Activated T-helper 2 cell treated with anti-CD3 and anti-CD28 coated beads, Interferon-gamma antibody, Interleukin-2, Interleukin-4, amounts not matched to agents 10 μg/mL and 5 μg/mL and 100 μg/mL, durations not matched to agents 14 hours and 24 hours and 36 hours (primary cell): ENCODE data around the gene DNAH1. TPM values are rescaled to one million over a fixed set of nuclear protein-coding genes. Genes with fewer than 3 reads are reported as not detected.
"Not testable (repeated sequence)": the region's sequence is repeated elsewhere in the genome, so short reads cannot be mapped to it uniquely, and the experiment has no call there.

Source experiments
- DNase-seq: peaks from one replicate; pipeline ENCODE4 v3.0.0; 2021; ENCODE audit warnings: low spot score
- H3K27ac Mint-ChIP-seq: one replicate; pipeline ENCODE4 v1.8.0; 2021; ENCODE audit warnings: mixed read lengths
- H3K27me3 Mint-ChIP-seq: one replicate; pipeline ENCODE4 v1.8.0; 2021; ENCODE audit warnings: low read depth, mixed read lengths
- H3K36me3 Mint-ChIP-seq: one replicate; pipeline ENCODE4 v1.8.0; 2021; ENCODE audit warnings: low read depth, mixed read lengths
- H3K4me1 Mint-ChIP-seq: one replicate; pipeline ENCODE4 v1.8.0; 2021; ENCODE audit warnings: low read depth, mixed read lengths
- H3K4me3 Mint-ChIP-seq: one replicate; pipeline ENCODE4 v1.8.0; 2021; ENCODE audit warnings: low read depth, mild to moderate bottlenecking, moderate library complexity, mixed read lengths
- H3K9me3 Mint-ChIP-seq: one replicate; pipeline ENCODE4 v1.8.0; 2021; ENCODE audit warnings: mixed read lengths
- intact Hi-C: fragments of 100-400 bp; cut with micrococcal nuclease; formaldehyde crosslinking; loops from one replicate; pipeline ENCODE4 v1.15.1; 2023
- total RNA-seq: library from RNA; stranded (reverse); gene quantifications from 2 replicates; pipeline ENCODE4 v1.2.3, GENCODE V29; 2022

The DNAH1 gene
- total RNA-seq, result 9.8 and 11.1 TPM in 2 replicates

DNA sequence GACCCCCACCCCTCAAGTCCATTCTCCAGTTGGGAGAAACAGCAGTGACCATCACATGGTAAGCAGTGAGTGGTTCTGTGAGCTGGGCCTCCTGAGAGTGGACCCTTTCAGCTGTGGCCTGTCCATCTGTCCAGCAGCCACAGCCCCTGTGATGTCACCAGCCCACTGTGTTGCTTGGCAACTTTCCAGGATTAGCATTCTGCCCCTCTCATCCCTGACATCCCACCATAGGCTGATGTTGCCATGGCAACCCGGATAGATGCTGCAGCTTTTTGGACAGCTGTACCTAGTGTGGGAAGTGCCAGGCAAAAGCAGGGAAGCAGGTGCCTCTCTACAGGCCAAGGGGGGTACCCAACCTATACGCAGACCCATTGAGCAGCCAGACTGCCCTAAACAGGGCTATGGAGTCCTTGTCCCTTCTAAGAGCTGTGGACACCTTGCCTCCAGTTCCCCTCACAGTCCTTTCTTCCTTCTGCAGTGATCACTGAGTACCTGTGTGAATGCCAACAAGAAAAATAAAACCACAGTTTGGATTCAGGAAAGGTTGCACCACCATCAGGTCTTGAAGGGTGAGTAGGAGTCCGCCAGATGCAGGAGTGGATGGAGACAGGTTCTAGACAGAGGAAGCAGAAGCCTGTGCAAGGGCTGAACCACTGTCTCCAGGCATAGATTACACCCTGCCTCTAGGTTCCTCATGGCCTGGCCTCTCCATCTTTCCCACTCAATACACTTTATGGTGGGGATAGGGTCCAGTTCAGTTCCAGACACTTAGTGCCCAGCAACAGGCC is at the start of gene DNAH1:
TSS of gene DNAH1 (plus strand) at position 343 of the 788 bp plus-strand sequence. CDS start 6,124 bp downstream, outside the sequence.
- DNase-seq, result no peak
- H3K27ac Mint-ChIP-seq, result no peak within 1 kb of the TSS
- no peaks in the 10 kb centered on the region for H3K9me3 Mint-ChIP-seq
- H3K4me3 Mint-ChIP-seq, result no peak within 1 kb of the TSS
- peaks cover 22% of the 10 kb centered on the region for H3K4me1 Mint-ChIP-seq
- H3K36me3 Mint-ChIP-seq, result no peaks in the 10 kb centered on the region
- intact Hi-C loops, result no loop called here
- H3K27me3 Mint-ChIP-seq, result no peaks in the 10 kb centered on the region

DNA sequence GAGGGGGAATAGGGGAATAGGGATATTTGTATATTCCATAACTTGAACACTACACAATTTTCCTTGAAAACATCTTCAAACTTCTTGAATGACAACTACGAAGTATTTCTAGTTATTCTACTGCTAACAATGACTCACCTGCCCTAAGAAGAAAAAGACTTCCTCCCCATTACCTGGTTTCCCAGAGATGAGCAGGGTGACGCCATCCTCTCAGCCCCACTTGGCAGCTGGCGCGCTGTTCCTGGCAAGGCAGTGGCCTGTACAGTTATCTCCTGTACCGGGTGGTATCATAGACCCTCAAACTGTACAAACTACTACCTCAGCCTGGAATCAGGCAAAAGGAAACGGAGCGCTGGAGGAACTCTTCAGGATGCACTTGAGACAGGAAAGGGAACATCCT is 48.1 kb upstream of the DNAH1 start:
- peaks cover 89% of the 10 kb centered on the region for H3K36me3 Mint-ChIP-seq
- no peaks in the 10 kb centered on the region for H3K9me3 Mint-ChIP-seq
- peak overlapping the region; percentile 7 for H3K4me3 Mint-ChIP-seq
- intact Hi-C loops, result no loop called here
- H3K27ac Mint-ChIP-seq, result peak overlapping the region; percentile 70
- no peaks in the 10 kb centered on the region for H3K27me3 Mint-ChIP-seq
- DNase-seq, result no peak
- peaks cover 66% of the 10 kb centered on the region for H3K4me1 Mint-ChIP-seq

DNA sequence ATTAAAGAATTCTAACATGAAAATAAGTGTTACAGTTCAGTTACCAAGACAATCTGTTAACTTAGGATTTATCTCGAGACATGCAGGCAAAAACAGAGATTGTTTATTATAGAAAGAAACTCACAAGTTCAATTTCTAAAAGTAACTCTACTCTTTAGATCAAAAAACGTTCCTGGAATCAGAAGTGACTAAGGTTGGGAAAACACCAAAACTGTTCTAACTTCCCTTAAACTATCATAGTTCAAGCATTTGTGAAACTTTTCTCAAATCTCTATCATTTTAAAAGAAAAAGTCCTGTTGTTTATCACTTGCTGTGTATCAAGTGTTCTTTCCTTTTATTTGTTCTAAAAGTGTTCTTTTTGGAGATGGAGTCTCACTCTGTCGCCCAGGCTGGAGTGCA is 46.3 kb upstream of the DNAH1 start:
- Mint-ChIP-seq H3K27ac (peak overlapping the region; percentile 88), H3K27me3 (no peaks in the 10 kb centered on the region), H3K9me3 (no peaks in the 10 kb centered on the region), H3K36me3 (peaks cover 91% of the 10 kb centered on the region), H3K4me3 (peak overlapping the region; percentile 71), H3K4me1 (peaks cover 68% of the 10 kb centered on the region)
- DNase-seq, result no peak
- intact Hi-C loops, result loop anchor here (10.0 kb wide), 3 partner anchors 65 to 415 kb away; partner anchors contain the start of genes DUSP7, GNL3 and PBRM1

DNA sequence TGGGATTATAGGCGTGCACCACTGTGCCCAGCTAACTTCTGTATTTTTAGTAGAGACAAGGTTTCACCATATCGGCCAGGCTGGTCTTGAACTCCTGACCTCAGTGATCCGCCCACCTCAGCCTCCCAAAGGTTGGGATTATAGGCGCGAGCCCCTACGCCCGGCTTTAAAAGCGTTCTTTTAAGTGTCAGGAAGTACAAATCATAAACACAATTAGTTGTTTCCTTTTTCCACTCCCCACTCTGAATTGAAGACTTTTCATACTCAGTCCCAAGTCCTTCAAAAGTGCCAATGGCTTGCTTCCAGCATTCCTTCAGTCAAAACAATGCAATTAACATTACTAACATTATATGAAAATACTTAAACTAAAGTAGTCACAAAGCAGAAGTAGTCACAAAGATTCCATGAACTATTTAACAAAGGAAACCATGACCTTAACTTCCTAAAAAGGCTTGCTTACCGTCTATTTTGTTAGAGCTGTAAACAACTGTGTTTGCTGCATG is 45.8 kb upstream of the DNAH1 start:
- DNase-seq, result no peak
- Mint-ChIP-seq H3K4me1 (peaks cover 70% of the 10 kb centered on the region), H3K36me3 (peaks cover 88% of the 10 kb centered on the region), H3K27ac (peak overlapping the region; percentile 88), H3K9me3 (no peaks in the 10 kb centered on the region), H3K27me3 (no peaks in the 10 kb centered on the region), H3K4me3 (peak overlapping the region; percentile 71)
- intact Hi-C loops, result loop anchor here (10.0 kb wide), 3 partner anchors 64 to 414 kb away; partner anchors contain the start of genes DUSP7, GNL3 and PBRM1

GRCh38 chr3:52272172-52272571 is 43.9 kb upstream of the DNAH1 start:
- not testable (repeated sequence) for H3K9me3 Mint-ChIP-seq, DNase-seq, H3K27me3 Mint-ChIP-seq
- peak overlapping the region; percentile 88 for H3K27ac Mint-ChIP-seq
- intact Hi-C loops, result loop anchor here (10.0 kb wide), 3 partner anchors 63 to 413 kb away; partner anchors contain the start of genes DUSP7, GNL3 and PBRM1
- H3K4me3 Mint-ChIP-seq, result peak overlapping the region; percentile 71
- peaks cover 91% of the 10 kb centered on the region for H3K36me3 Mint-ChIP-seq
- H3K4me1 Mint-ChIP-seq, result peaks cover 73% of the 10 kb centered on the region

DNA sequence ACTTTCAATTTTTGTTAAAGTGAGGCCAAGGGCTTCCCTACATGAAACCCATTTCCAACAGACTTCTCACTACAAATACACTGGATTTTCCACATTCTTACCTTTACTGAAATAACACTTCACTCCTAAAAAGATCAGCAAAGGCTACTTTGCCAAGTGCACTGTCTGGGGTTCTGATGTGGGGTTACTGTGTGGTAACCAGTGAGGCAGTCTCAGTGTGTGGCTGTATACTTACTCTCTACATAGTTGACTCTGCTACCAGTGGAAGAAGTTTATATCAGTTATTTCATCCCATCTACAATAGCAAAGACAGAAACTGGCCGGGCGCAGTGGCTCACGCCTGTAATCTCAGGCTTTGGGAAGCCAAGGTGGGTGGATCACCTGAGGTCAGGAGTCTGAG is 43.3 kb upstream of the DNAH1 start:
- no peaks in the 10 kb centered on the region for H3K27me3 Mint-ChIP-seq
- DNase-seq, result no peak
- H3K36me3 Mint-ChIP-seq, result peaks cover 91% of the 10 kb centered on the region
- peak overlapping the region; percentile 98 for H3K4me3 Mint-ChIP-seq
- peaks cover 66% of the 10 kb centered on the region for H3K4me1 Mint-ChIP-seq
- peak overlapping the region; percentile 71 for H3K27ac Mint-ChIP-seq
- intact Hi-C loops, result loop anchor here (10.0 kb wide), 3 partner anchors 62 to 412 kb away; partner anchors contain the start of genes DUSP7, GNL3 and PBRM1
- no peaks in the 10 kb centered on the region for H3K9me3 Mint-ChIP-seq

DNA sequence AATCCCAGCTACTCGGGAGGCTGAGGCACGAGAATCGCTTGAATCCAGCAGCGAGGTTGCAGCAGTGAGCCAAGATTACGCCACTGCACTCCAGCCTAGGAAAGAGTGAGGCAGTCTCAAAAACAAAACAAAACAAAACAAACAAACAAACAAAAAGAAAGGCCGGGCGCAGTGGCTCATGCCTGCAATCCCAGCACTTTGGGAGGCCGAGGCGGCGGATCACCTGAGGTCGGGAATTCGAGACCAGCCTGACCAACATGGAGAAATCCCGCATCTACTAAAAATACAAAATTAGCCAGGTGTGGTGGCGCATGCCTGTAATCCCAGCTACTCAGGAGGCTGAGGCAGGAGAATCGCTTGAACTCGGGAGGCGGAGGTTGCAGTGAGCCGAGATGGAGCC is 41.3 kb upstream of the DNAH1 start:
- H3K27me3 Mint-ChIP-seq, DNase-seq, H3K9me3 Mint-ChIP-seq: not testable (repeated sequence)
- H3K27ac Mint-ChIP-seq, result peak overlapping the region; percentile 71
- H3K36me3 Mint-ChIP-seq, result peaks cover 77% of the 10 kb centered on the region
- intact Hi-C loops, result loop anchor here (10.0 kb wide), 3 partner anchors 60 to 410 kb away; partner anchors contain the start of genes DUSP7, GNL3 and PBRM1
- peak overlapping the region; percentile 98 for H3K4me3 Mint-ChIP-seq
- peaks cover 68% of the 10 kb centered on the region for H3K4me1 Mint-ChIP-seq

- H3K27ac Mint-ChIP-seq, result peak overlapping the region; percentile 97
- H3K36me3 Mint-ChIP-seq, result peaks cover 60% of the 10 kb centered on the region
- H3K4me3 Mint-ChIP-seq, result peak overlapping the region; percentile 98
- H3K9me3 Mint-ChIP-seq, result no peaks in the 10 kb centered on the region
- peak; percentile 68 for DNase-seq
- no peaks in the 10 kb centered on the region for H3K27me3 Mint-ChIP-seq
- peaks cover 62% of the 10 kb centered on the region for H3K4me1 Mint-ChIP-seq
- intact Hi-C loops, result loop anchor here (1.0 to 10.0 kb wide), 4 partner anchors 24 to 407 kb away; partner anchors contain the start of genes DUSP7, GNL3 and PBRM1
Measured at GRCh38 chr3:52277071-52277964, 38.8 kb upstream of the DNAH1 start.

DNA sequence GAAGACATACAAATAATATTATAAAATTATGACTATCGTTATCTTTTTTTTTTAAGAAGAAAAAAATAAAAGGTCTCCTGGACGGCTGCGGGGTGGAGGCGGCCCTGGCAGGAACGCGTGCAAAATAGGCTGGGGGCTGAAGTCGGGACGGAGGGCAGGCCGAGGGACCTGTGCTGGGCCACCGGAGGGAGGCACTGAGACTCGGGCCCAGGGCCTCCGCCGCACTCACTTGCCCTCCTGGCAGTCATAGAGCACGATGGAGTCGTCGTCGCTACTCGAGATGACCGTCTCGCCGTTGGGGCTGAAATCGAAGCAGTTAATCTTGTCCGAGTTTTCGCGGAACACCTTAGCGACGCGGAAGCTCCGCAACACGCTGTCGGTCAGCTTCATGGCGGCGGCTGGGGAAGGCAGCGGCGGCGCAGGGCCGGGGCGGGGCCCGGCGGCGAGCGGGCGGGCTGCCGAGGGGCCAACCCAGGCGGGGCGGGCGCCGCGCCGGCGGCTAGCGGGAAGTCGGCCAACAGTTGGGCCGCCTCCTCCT is 38.1 kb upstream of the DNAH1 start:
- Mint-ChIP-seq H3K4me1 (peaks cover 58% of the 10 kb centered on the region), H3K27ac (peak overlapping the region; percentile 99), H3K27me3 (no peaks in the 10 kb centered on the region), H3K36me3 (peaks cover 54% of the 10 kb centered on the region), H3K9me3 (no peaks in the 10 kb centered on the region), H3K4me3 (peak overlapping the region; percentile 98)
- intact Hi-C loops, result loop anchor here (1.0 to 10.0 kb wide), 5 partner anchors 25 to 407 kb away; partner anchors contain the start of genes DUSP7, GNL3, PBRM1 and TWF2
- no peak for DNase-seq

DNA sequence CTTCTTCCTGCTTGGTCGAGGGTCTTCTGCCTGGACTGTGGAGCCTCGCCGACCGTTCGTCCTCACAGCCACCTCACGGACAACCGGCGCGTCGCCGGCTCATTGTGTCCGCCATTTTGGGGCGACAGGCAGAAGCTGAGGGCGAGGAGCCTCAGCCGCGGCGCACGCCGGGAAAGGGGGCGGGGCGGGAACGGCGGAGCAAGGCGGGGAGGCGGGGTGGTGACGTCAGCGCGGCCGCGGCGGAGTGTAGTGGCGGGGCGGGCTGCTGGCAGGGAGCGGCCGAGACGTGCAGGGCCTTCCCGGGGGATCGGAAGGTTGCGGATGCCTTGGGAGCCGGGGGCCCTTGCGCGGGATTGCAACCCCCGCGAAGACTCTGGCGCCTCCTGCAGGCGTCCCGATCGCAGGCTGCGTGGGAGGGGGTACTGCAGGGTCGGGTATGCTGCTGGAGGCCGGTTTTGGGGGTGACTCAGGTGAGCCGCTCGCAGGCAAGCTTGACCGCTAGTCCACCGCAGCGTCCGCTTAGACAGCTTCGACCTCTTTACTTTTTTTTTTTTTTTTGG is 37.5 kb upstream of the DNAH1 start, which contains the start of gene WDR82:
TSS of gene WDR82 (minus strand) at position 140 of the 560 bp plus-strand sequence. CDS start 288 bp downstream, outside the sequence.
- Mint-ChIP-seq H3K27me3 (no peaks in the 10 kb centered on the region), H3K27ac (peak within 1 kb of the TSS; percentile 99), H3K36me3 (peaks cover 52% of the 10 kb centered on the region), H3K4me1 (peaks cover 57% of the 10 kb centered on the region), H3K4me3 (peak within 1 kb of the TSS; percentile 98), H3K9me3 (no peaks in the 10 kb centered on the region)
- peak; percentile 95 for DNase-seq
- intact Hi-C loops, result loop anchor here (1.0 to 10.0 kb wide), 5 partner anchors 9 to 406 kb away; partner anchors contain the start of genes DUSP7, GLYCTK, GNL3 and PBRM1

DNA sequence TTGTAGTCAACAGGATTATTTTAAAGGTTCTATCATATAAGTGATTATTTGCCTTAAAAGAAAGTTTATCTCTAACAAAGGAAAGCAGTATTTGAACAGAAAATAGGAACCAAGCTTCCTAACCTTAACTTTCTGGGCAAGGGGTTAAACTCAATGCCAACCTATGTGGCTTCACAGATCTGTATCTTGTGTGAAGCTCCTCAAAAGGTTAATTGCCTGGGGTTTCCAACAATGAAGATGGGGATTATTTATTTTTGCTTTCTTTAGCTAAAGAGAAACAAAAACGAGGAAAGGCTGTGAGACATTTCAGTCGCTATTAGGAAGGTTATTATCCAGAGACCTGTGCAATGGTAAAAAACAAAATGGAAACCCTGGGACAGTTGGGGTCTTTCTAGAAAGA is 36.5 kb upstream of the DNAH1 start:
- intact Hi-C loops, result loop anchor here (1.0 to 10.0 kb wide), 4 partner anchors 8 to 405 kb away; partner anchors contain the start of genes DUSP7, GLYCTK, GNL3 and PBRM1

More for the DNA sequence above, 36.5 kb upstream of the DNAH1 start:
- Mint-ChIP-seq H3K27ac (peak overlapping the region; percentile 99), H3K27me3 (no peaks in the 10 kb centered on the region), H3K9me3 (no peaks in the 10 kb centered on the region), H3K4me3 (peak overlapping the region; percentile 93), H3K4me1 (peaks cover 47% of the 10 kb centered on the region), H3K36me3 (peaks cover 42% of the 10 kb centered on the region)
- DNase-seq, result no peak
